Neural progenitor cell (in vitro differentiated cells): Measurements from ENCODE around the gene GEMIN5. TPM values are rescaled to one million over a fixed set of nuclear protein-coding genes. Genes with fewer than 3 reads are reported as not detected.
"Not testable (repeated sequence)": the region's sequence is repeated elsewhere in the genome, so short reads cannot be mapped to it uniquely, and the experiment has no call there.

Experiments used
- DNase-seq: peaks from one replicate; pipeline ENCODE4 v3.0.0-alpha.2; 2016; ENCODE audit warnings: low spot score
- H2AFZ ChIP-seq: fragments of 200-600 bp; sonication (generic); replicated peaks from 2 replicates; pipeline ENCODE4 v1.6.1; 2016; ENCODE audit warnings: antibody characterized with exemption
- H3F3A ChIP-seq: fragments of 200-600 bp; sonication (generic); 2 replicates; pipeline ENCODE4 v1.6.1; 2016; ENCODE audit warnings: antibody characterized with exemption, low read depth
- H3K27ac ChIP-seq: fragments of 200-600 bp; sonication (generic); 2 replicates; pipeline ENCODE4 v1.5.1; 2016; ENCODE audit warnings: mild to moderate bottlenecking
- H3K27me3 ChIP-seq: fragments of 200-600 bp; sonication (generic); 2 replicates; pipeline ENCODE4 v1.6.1; 2016; ENCODE audit warnings: mild to moderate bottlenecking, moderate library complexity
- H3K36me3 ChIP-seq: fragments of 200-600 bp; sonication (generic); 2 replicates; pipeline ENCODE4 v1.5.1; 2016
- H3K4me1 ChIP-seq: fragments of 200-600 bp; sonication (generic); 2 replicates; pipeline ENCODE4 v1.6.1; 2016; ENCODE audit warnings: mixed run types
- H3K4me2 ChIP-seq: fragments of 200-600 bp; sonication (generic); 2 replicates; pipeline ENCODE4 v1.6.1; 2016
- H3K4me3 ChIP-seq: fragments of 200-600 bp; sonication (generic); 2 replicates; pipeline ENCODE4 v1.5.1; 2016
- H3K79me2 ChIP-seq: fragments of 200-600 bp; sonication (generic); 2 replicates; pipeline ENCODE4 v1.6.1; 2016; ENCODE audit warnings: low read depth
- H3K9ac ChIP-seq: fragments of 200-600 bp; sonication (generic); 2 replicates; pipeline ENCODE4 v1.6.1; 2016
- H3K9me3 ChIP-seq: fragments of 200-600 bp; sonication (generic); 2 replicates; pipeline ENCODE4 v1.5.1; 2016; ENCODE audit warnings: low read depth
- H4K20me1 ChIP-seq: fragments of 200-600 bp; sonication (generic); 2 replicates; pipeline ENCODE4 v1.6.1; 2016; ENCODE audit warnings: low read depth
- H3K27ac Mint-ChIP-seq: 3 replicates; pipeline ENCODE4 v1.8.0; 2021; ENCODE audit warnings: mixed read lengths
- H3K27me3 Mint-ChIP-seq: 2 replicates; pipeline ENCODE4 v1.8.0; 2022; ENCODE audit warnings: low read depth, mild to moderate bottlenecking, inconsistent platforms, moderate library complexity, mixed read lengths; ENCODE audit not compliant: insufficient read depth
- H3K36me3 Mint-ChIP-seq: 3 replicates; pipeline ENCODE4 v1.8.0; 2021; ENCODE audit warnings: mixed read lengths
- H3K4me1 Mint-ChIP-seq: 3 replicates; pipeline ENCODE4 v1.8.0; 2021; ENCODE audit warnings: mixed read lengths
- H3K4me3 Mint-ChIP-seq: 3 replicates; pipeline ENCODE4 v1.8.0; 2021; ENCODE audit warnings: mild to moderate bottlenecking, moderate library complexity, mixed read lengths
- H3K9me3 Mint-ChIP-seq: 3 replicates; pipeline ENCODE4 v1.8.0; 2020; ENCODE audit warnings: mixed read lengths
- CTCF ChIP-seq: fragments of 200-600 bp; sonication (generic); IDR thresholded peaks from 2 replicates; pipeline ENCODE4 v1.5.1; 2017; ENCODE audit warnings: antibody characterized with exemption, mild to moderate bottlenecking
- EZH2 ChIP-seq: fragments of 200-600 bp; sonication (generic); IDR thresholded peaks from 2 replicates; pipeline ENCODE4 v1.6.1; 2017; ENCODE audit warnings: antibody characterized with exemption, mild to moderate bottlenecking, moderate library complexity
- EZH2phosphoT487 ChIP-seq: fragments of 200-600 bp; sonication (generic); IDR thresholded peaks from 2 replicates; pipeline ENCODE4 v1.6.1; 2017; ENCODE audit warnings: antibody characterized with exemption
- total RNA-seq: library from RNA; depleted of rRNA; stranded (reverse); fragments of >200 nt; gene quantifications from 2 replicates; pipeline ENCODE4 v1.2.3, GENCODE V29; 2015; ENCODE audit warnings: low replicate concordance

The GEMIN5 gene
- total RNA-seq, 1 donor from 2014 or later: 18.5 TPM

GRCh38 chr5:154916874-154917273, 21.1 kb downstream of the GEMIN5 start:
- H3K79me2 ChIP-seq: no peaks in the 10 kb centered on the region
- no peaks in the 10 kb centered on the region for H3K27me3 ChIP-seq
- no peaks in the 10 kb centered on the region for H3K4me1 Mint-ChIP-seq
- no peak for DNase-seq
- no peak overlapping the region for H2AFZ ChIP-seq
- no peaks in the 10 kb centered on the region for H3K9me3 Mint-ChIP-seq
- no peak overlapping the region for H3K4me2 ChIP-seq
- no peaks in the 10 kb centered on the region for H3K27me3 Mint-ChIP-seq
- H4K20me1 ChIP-seq: no peaks in the 10 kb centered on the region
- no peak overlapping the region for H3K4me3 ChIP-seq
- H3K27ac Mint-ChIP-seq: no peak overlapping the region
- H3K9ac ChIP-seq: no peak overlapping the region
- no peak overlapping the region for H3K27ac ChIP-seq
- TF ChIP-seq CTCF (no peak), EZH2 (no peak), EZH2phosphoT487 (no peak)
- no peak overlapping the region for H3K4me3 Mint-ChIP-seq
- H3K9me3 ChIP-seq: no peaks in the 10 kb centered on the region
- H3K36me3 ChIP-seq: peaks cover 28% of the 10 kb centered on the region
- H3K36me3 Mint-ChIP-seq: peaks cover 15% of the 10 kb centered on the region
- H3K4me1 ChIP-seq: no peaks in the 10 kb centered on the region
- no peaks in the 10 kb centered on the region for H3F3A ChIP-seq

- not testable (repeated sequence) for H3K79me2 ChIP-seq, H3K27me3 ChIP-seq, H3K9me3 ChIP-seq, H3K4me2 ChIP-seq, H3K4me1 ChIP-seq, DNase-seq, H3K9me3 Mint-ChIP-seq, H3K27me3 Mint-ChIP-seq, H4K20me1 ChIP-seq, H3K27ac ChIP-seq, H3F3A ChIP-seq, H2AFZ ChIP-seq, H3K27ac Mint-ChIP-seq, H3K9ac ChIP-seq, H3K4me1 Mint-ChIP-seq, H3K4me3 ChIP-seq, H3K4me3 Mint-ChIP-seq
- H3K36me3 ChIP-seq: peaks cover 21% of the 10 kb centered on the region
- peaks cover 18% of the 10 kb centered on the region for H3K36me3 Mint-ChIP-seq
Measured at GRCh38 chr5:154905601-154906000, 32.4 kb downstream of the GEMIN5 start.

DNA sequence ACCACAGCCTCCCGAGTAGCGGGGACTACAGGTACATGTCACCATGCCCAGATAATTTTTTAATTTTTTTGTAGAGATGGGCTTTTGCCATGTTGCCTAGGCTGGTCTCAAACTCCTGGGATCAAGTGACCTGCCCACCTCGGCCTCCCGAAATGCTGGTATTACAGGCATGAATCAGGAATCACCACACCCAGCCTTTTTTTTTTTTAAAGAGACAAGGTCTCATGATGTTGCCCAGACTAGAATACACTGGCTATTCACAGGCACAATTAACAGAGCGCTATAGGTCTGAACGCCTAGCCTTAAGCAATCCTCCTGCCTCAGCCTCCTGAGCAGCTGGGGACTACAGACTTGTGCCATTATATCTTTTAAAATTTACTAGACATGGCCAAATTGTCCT, 36.1 kb downstream of the GEMIN5 start:
- no peak overlapping the region for H3K27ac Mint-ChIP-seq

DNA sequence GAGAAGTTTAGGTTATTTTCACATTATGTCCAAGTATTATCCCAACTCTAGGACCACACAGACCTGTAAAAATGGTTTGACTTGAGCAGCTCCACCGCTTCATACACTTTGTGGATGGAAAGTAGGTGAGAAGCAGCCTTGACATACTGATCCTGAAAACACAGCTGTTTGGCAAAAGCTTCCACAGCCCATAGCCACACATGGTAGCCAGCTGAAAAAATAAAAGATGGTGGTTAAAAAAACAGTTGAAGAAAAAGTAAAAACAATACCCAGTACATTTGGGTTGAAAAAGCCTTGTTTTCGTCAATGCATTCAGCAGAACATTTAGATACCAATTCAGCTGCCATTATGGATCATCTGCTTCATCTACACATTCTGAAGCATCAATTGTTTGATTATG, 36.7 kb downstream of the GEMIN5 start:
- H4K20me1 ChIP-seq: no peaks in the 10 kb centered on the region
- no peak overlapping the region for H3K27ac ChIP-seq
- Mint-ChIP-seq H3K9me3 (no peaks in the 10 kb centered on the region), H3K4me1 (no peaks in the 10 kb centered on the region), H3K27me3 (no peaks in the 10 kb centered on the region), H3K27ac (no peak overlapping the region), H3K4me3 (no peak overlapping the region), H3K36me3 (peaks cover 22% of the 10 kb centered on the region)
- no peaks in the 10 kb centered on the region for H3K27me3 ChIP-seq
- no peaks in the 10 kb centered on the region for H3K79me2 ChIP-seq
- TF ChIP-seq EZH2phosphoT487: no peak
- no peak for TF ChIP-seq EZH2
- no peak for TF ChIP-seq CTCF
- no peak overlapping the region for H3K9ac ChIP-seq
- no peak overlapping the region for H3K4me3 ChIP-seq
- no peaks in the 10 kb centered on the region for H3F3A ChIP-seq
- no peaks in the 10 kb centered on the region for H3K9me3 ChIP-seq
- no peak overlapping the region for H2AFZ ChIP-seq
- no peak for DNase-seq
- no peak overlapping the region for H3K4me2 ChIP-seq
- no peaks in the 10 kb centered on the region for H3K4me1 ChIP-seq
- H3K36me3 ChIP-seq: peaks cover 29% of the 10 kb centered on the region

More for the DNA sequence above, 36.1 kb downstream of the GEMIN5 start:
- Histone ChIP-seq H3K4me3 (no peak overlapping the region), H3K4me1 (no peaks in the 10 kb centered on the region), H3F3A (no peaks in the 10 kb centered on the region), H3K9ac (no peak overlapping the region), H3K27ac (no peak overlapping the region), H4K20me1 (no peaks in the 10 kb centered on the region), H3K4me2 (no peak overlapping the region), H2AFZ (no peak overlapping the region), H3K36me3 (peaks cover 32% of the 10 kb centered on the region), H3K79me2 (no peaks in the 10 kb centered on the region), H3K9me3 (no peaks in the 10 kb centered on the region), H3K27me3 (no peaks in the 10 kb centered on the region)
- Mint-ChIP-seq H3K27me3 (no peaks in the 10 kb centered on the region), H3K4me3 (no peak overlapping the region), H3K9me3 (no peaks in the 10 kb centered on the region), H3K36me3 (peaks cover 20% of the 10 kb centered on the region), H3K4me1 (no peaks in the 10 kb centered on the region)
- DNase-seq: no peak
- no peak for TF ChIP-seq CTCF
- TF ChIP-seq EZH2: no peak
- TF ChIP-seq EZH2phosphoT487: no peak
